ENCODE measurements around the gene CGRRF1. TPM values are rescaled to one million over a fixed set of nuclear protein-coding genes. Genes with fewer than 3 reads are reported as not detected.

Gene CGRRF1
- total and polyA plus RNA-seq, 9 of the 15 experiments (the other 6 are each of a cell fraction or from before 2014, with no cell fraction given), result 2.8 to 15.8 (median 4.6) TPM

- no peak for TF ChIP-seq NCOA4 (IDR thresholded peaks at IDR 0.05; ENCODE audit: partially characterized antibody)
- peak; percentile 70 for TF ChIP-seq DPF2 (IDR thresholded peaks at IDR 0.05)
- TF ChIP-seq CBFA2T2 (conservative IDR thresholded peaks at IDR 0.05), result peak; percentile 70
- TF ChIP-seq TRIM24 (IDR thresholded peaks at IDR 0.05), result peak; percentile 56 to 71; a peak in 3 of 4 replicates
- no peak for TF ChIP-seq NUFIP1 (IDR thresholded peaks at IDR 0.05; ENCODE audit: partially characterized antibody)
- no peak for TF ChIP-seq TBL1XR1 (IDR thresholded peaks at IDR 0.05; ENCODE audit: low read length in 2 of 2)
- TF ChIP-seq POLR2AphosphoS5 (IDR thresholded peaks at IDR 0.05; ENCODE audit: control insufficient read depth, insufficient read depth, low read depth, low read length), result peak; percentile 56; the same call in 1 of the 2 replicates
- TF ChIP-seq HOXB6 (CRISPR knock-in tag; IDR thresholded peaks at IDR 0.05; ENCODE audit: borderline replicate concordance), result no peak
- no peak for TF ChIP-seq ERF (CRISPR knock-in tag; IDR thresholded peaks at IDR 0.05)
- no peak for TF ChIP-seq ARID3A (IDR thresholded peaks at IDR 0.05; ENCODE audit: borderline replicate concordance, low read depth, low read length)
- no peak for TF ChIP-seq STAT6 (CRISPR knock-in tag; IDR thresholded peaks at IDR 0.05)
- peak; percentile 58 for TF ChIP-seq VEZF1 (CRISPR knock-in tag; IDR thresholded peaks at IDR 0.05)
- TF ChIP-seq TRIM25 (IDR thresholded peaks at IDR 0.05; ENCODE audit: borderline replicate concordance), result no peak
- TF ChIP-seq EGR1 (conservative IDR thresholded peaks at IDR 0.05), result peak; percentile 53
- TF ChIP-seq ZNF274 (IDR thresholded peaks at IDR 0.05; ENCODE audit: borderline replicate concordance, low read depth, low read length), result no peak
- TF ChIP-seq PBX2 (CRISPR knock-in tag; IDR thresholded peaks at IDR 0.05; ENCODE audit: low read depth), result no peak
- TF ChIP-seq PBX2 (tag; conservative IDR thresholded peaks at IDR 0.05; ENCODE audit: low read depth), result peak; percentile 78
Measured at GRCh38 chr14:54486685-54487084, 23.0 kb upstream of the CGRRF1 start (continued).

Data from K562 (cell line).